HepG2 (cell line): ENCODE results near the gene KRT82. TPM values are rescaled to one million over a fixed set of nuclear protein-coding genes. Genes with fewer than 3 reads are reported as not detected.

Experiments
- ATAC-seq: fragments of 200-7000 bp; cut with Tn5 transposase; 3 replicates; pipeline ENCODE4 v1.9.1; 2020; ENCODE audit warnings: mild to moderate bottlenecking, moderate library complexity
- BruUV-seq: library from RNA; stranded (reverse); fragments of 400-500 nt; replicated peaks from 2 replicates; lab custom pipeline; 2021; lab: Mats Ljungman, UMichigan
- CTCF ChIA-PET: fragments of 300-600 bp; formaldehyde crosslinking; extraction: SDS; loops from one replicate; lab custom pipeline; 2021; ENCODE audit warnings: low total read pairs, inconsistent platforms, low intra/inter-chr PET ratio; lab: Yijun Ruan, JAX
- POLR2A ChIA-PET: fragments of 350-600 bp; sonication (Branson Sonifier 250); formaldehyde crosslinking; loops from one replicate; lab custom pipeline; 2020; ENCODE audit warnings: antibody characterized with exemption, inconsistent platforms; lab: Yijun Ruan, JAX
- DNase-seq: peaks from one replicate; pipeline ENCODE4 v3.0.0-alpha.2; 2015; ENCODE audit warnings: low spot score
- FAIRE-seq: peaks from 3 replicates; lab custom pipeline; 2011; peaks lifted over from hg19 to GRCh38; lab: Jason Lieb, UNC
- H2AFZ ChIP-seq: one replicate; pipeline ENCODE4 v1.6.1; 2011; ENCODE audit warnings: low read length, inconsistent platforms
- H3K27ac ChIP-seq: fragments of 300-600 bp; 3 replicates; pipeline ENCODE4 v1.8.0; 2011; ENCODE audit warnings: mixed run types, mild to moderate bottlenecking, mixed read lengths, low read length, inconsistent platforms; ENCODE audit not compliant: insufficient read depth; ENCODE audit errors: extremely low read length
- H3K27me3 ChIP-seq, 2 experiments: fragments of 200-600 bp in 1 of 2; 2 replicates in 1 of 2; 3 replicates in 1 of 2; pipeline versions ENCODE4 v1.6.0 to v1.8.0; 2011; ENCODE audit warnings: low read length in 2 of 2, mild to moderate bottlenecking in 2 of 2, moderate library complexity in 2 of 2, inconsistent platforms in 1 of 2; ENCODE audit not compliant: insufficient read depth in 2 of 2, control insufficient read depth in 1 of 2
- H3K36me3 ChIP-seq, 2 experiments: fragments of 200-600 bp in 1 of 2; replicated peaks in 1 of 2; 2 replicates in 1 of 2; 3 replicates in 1 of 2; pipeline versions ENCODE4 v1.5.1 to v1.8.0; 2011; ENCODE audit warnings: low read length in 2 of 2, inconsistent platforms in 1 of 2; ENCODE audit not compliant: insufficient read depth in 2 of 2, control insufficient read depth in 1 of 2
- H3K4me1 ChIP-seq: 2 replicates; pipeline ENCODE4 v1.5.1; 2012; ENCODE audit warnings: low read length, inconsistent platforms; ENCODE audit not compliant: insufficient read depth
- H3K4me2 ChIP-seq: 2 replicates; pipeline ENCODE4 v1.6.0; 2011; ENCODE audit warnings: low read depth, low read length, inconsistent platforms
- H3K4me3 ChIP-seq, 3 experiments: fragments of 200-600 bp in 1 of 3; sonication (generic), shearing (Covaris generic) in 1 of 3; replicated peaks in 1 of 3; 2 replicates each; pipeline ENCODE4 v1.5.1; 2011 to 2016; ENCODE audit warnings: low read length in 3 of 3, inconsistent platforms in 2 of 3, low read depth in 2 of 3, mild to moderate bottlenecking in 2 of 3, control low read depth in 1 of 3, mixed read lengths in 1 of 3; ENCODE audit not compliant: insufficient read depth in 1 of 3
- H3K79me2 ChIP-seq: one replicate; pipeline ENCODE4 v1.6.1; 2011; ENCODE audit warnings: low read length, inconsistent platforms; ENCODE audit not compliant: insufficient read depth
- H3K9ac ChIP-seq: 2 replicates; pipeline ENCODE4 v1.6.0; 2011; ENCODE audit warnings: mild to moderate bottlenecking, low read depth, low read length, inconsistent platforms; ENCODE audit not compliant: insufficient read depth
- H3K9me3 ChIP-seq: 2 replicates; pipeline ENCODE4 v1.5.1; 2012; ENCODE audit warnings: mild to moderate bottlenecking, low read length
- H4K20me1 ChIP-seq: 2 replicates; pipeline ENCODE4 v1.6.0; 2011; ENCODE audit warnings: inconsistent platforms, mild to moderate bottlenecking, low read length, moderate library complexity; ENCODE audit not compliant: insufficient read depth
- CREM ChIP-seq, 2 experiments: sonication (generic) in 1 of 2; formaldehyde crosslinking in 1 of 2; IDR thresholded peaks; 2 replicates each; pipeline versions ENCODE4 v1.4.0 to v1.6.1; 2016 to 2020; ENCODE audit warnings: antibody characterized with exemption in 1 of 2, mild to moderate bottlenecking in 1 of 2, missing genetic modification reagents in 1 of 2
- EHMT2 ChIP-seq: fragments of 200-600 bp; sonication (generic); IDR thresholded peaks from 2 replicates; pipeline ENCODE4 v1.7.0; 2017; ENCODE audit warnings: antibody characterized with exemption, low read depth, low read length, borderline replicate concordance
- ESRRA ChIP-seq: sonication (generic); formaldehyde crosslinking; IDR thresholded peaks from 2 replicates; pipeline ENCODE4 v1.5.1; 2020; ENCODE audit warnings: mild to moderate bottlenecking, low read depth, missing genetic modification reagents
- FOXA3 ChIP-seq: IDR thresholded peaks from 2 replicates; pipeline ENCODE4 v1.6.1; 2016; ENCODE audit warnings: missing genetic modification reagents, missing compliant biosample characterization
- HCFC1 ChIP-seq: fragments of 150-350 bp; IDR thresholded peaks from 2 replicates; pipeline ENCODE4 v1.6.1; 2014; ENCODE audit warnings: low read depth, low read length
- HMGA1 ChIP-seq: sonication (generic); formaldehyde crosslinking; conservative IDR thresholded peaks from 2 replicates; pipeline ENCODE4 v1.4.0; 2020; ENCODE audit warnings: missing genetic modification reagents
- SNAI1 ChIP-seq: sonication (generic); formaldehyde crosslinking; IDR thresholded peaks from 2 replicates; pipeline ENCODE4 v1.5.0; 2020; ENCODE audit warnings: mild to moderate bottlenecking, missing genetic modification reagents, borderline replicate concordance
- ZNF256 ChIP-seq: sonication (generic); formaldehyde crosslinking; conservative IDR thresholded peaks from 2 replicates; pipeline ENCODE4 v1.4.0; 2020; ENCODE audit warnings: missing genetic modification reagents
- ZNF879 ChIP-seq: sonication (generic); formaldehyde crosslinking; IDR thresholded peaks from 2 replicates; pipeline ENCODE4 v1.8.1; 2023; ENCODE audit warnings: missing genetic modification reagents
- ZSCAN22 ChIP-seq: sonication (generic); formaldehyde crosslinking; IDR thresholded peaks from 2 replicates; pipeline ENCODE4 v1.4.0; 2020; ENCODE audit warnings: mild to moderate bottlenecking, missing genetic modification reagents
- WGBS: methylation state at CpG from one replicate; pipeline ENCODE4 v1.1.6; 2017; ENCODE audit warnings: low lambda C conversion rate; 5-methylcytosine and 5-hydroxymethylcytosine counted together
- in situ Hi-C: cut with HindIII; loops from 2 replicates; pipeline ENCODE4 v1.10.0; 2017; ENCODE audit warnings: low pct_unique_long_range_greater_than_20kb; ENCODE audit not compliant: extremely low pct_ligation_motif_present
- intact Hi-C: fragments of 100-400 bp; cut with micrococcal nuclease; formaldehyde crosslinking; loops from one replicate; pipeline ENCODE4 v1.10.0; 2022; ENCODE audit not compliant: unreplicated experiment
- polyA plus RNA-seq, 8 experiments: library from polyadenylated mRNA; depleted of rRNA in 3 of 8; stranded (reverse) in 7 of 8; unstranded in 1 of 8; fragments of >200 nt; fragmentation: Illumina TruSeq in 4 of 8; extraction: Trizol in 4 of 8; gene quantifications; 2 replicates each; pipeline versions ENCODE4 v1.2.1 to v1.2.3, GENCODE V29; 2011 to 2016; ENCODE audit warnings: low read depth in 4 of 8, missing spikeins in 1 of 8, mixed read lengths in 1 of 8; ENCODE audit not compliant: insufficient read depth in 1 of 8
- total RNA-seq, 5 experiments: library from RNA; depleted of rRNA; stranded (reverse); fragments of >200 nt; fragmentation: Illumina TruSeq; extraction: Trizol; gene quantifications; 2 replicates each; pipeline ENCODE4 v1.2.3, GENCODE V29; 2016; ENCODE audit warnings: low read depth in 1 of 5
- TF ChIP-seq, protein P1 (sequence below): IDR thresholded peaks from 2 replicates; pipeline ENCODE4 v1.6.1; 2016; ENCODE audit warnings: low read depth, control low read depth
- TF ChIP-seq, protein P2 (sequence below): sonication (generic); formaldehyde crosslinking; conservative IDR thresholded peaks from 2 replicates; pipeline ENCODE4 v1.8.0; 2022; ENCODE audit warnings: mild to moderate bottlenecking, moderate library complexity, missing genetic modification reagents
- TF ChIP-seq, protein P3 (sequence below): sonication (generic); formaldehyde crosslinking; IDR thresholded peaks from 2 replicates; pipeline ENCODE4 v1.5.0; 2020; ENCODE audit warnings: missing genetic modification reagents

The KRT82 gene
- total and polyA plus RNA-seq, 2 of the 13 experiments (the other 11 are each of a cell fraction or from before 2014, with no cell fraction given) = not detected

DNA sequence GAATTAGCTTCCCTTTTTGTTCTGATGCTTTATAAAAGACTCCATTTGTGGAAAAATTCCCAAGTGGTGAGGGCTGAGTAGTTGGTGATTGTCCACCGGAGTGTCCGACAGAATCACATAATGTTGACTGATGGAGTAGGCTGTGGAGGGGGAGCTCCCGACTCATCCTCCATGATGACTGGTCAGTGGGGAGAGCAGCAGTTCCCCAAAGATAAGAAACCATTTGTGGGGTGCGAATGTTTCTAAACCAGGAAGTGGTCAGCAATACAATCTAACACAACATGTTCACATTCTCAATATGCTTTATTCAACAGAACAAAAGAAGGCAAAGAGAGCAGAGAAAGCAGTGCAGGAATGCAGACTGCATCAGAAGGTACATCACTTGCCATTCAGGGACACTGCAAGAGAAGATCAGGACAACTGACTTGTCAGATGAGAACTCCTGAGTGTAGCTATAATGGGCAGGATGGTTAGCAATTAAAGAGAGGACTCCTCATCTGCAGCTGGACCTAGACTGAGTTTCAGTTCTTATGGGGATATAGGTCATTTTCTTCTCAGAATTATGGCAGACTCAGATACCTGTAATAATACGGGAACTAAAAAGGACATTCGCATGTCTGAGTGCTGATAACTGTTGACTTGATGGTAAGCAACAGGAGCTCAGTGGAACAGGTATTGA, 40.4 kb upstream of the KRT82 start:
- ATAC-seq (no peak), DNase-seq (no peak), FAIRE-seq (no peak)
- H3K27me3 ChIP-seq = peaks cover 0 to 4% of the 10 kb centered on the region in 2 experiments; a peak in 1 of 5 replicates
- CTCF ChIA-PET = no interaction called here
- POLR2A ChIA-PET = no interaction called here
- H4K20me1 ChIP-seq = no peaks in the 10 kb centered on the region
- H3K9ac ChIP-seq = no peak overlapping the region
- intact Hi-C loops (no loop called here), in situ Hi-C loops (no loop called here)
- no TSS peak for BruUV-seq
- no peaks in the 10 kb centered on the region for H3K36me3 ChIP-seq
- no peak overlapping the region for H3K27ac ChIP-seq
- H3K4me1 ChIP-seq = peaks cover 4% of the 10 kb centered on the region
- 59% methylated on average over 6 of the region's 6 CpGs for WGBS
- H3K79me2 ChIP-seq = no peaks in the 10 kb centered on the region
- H2AFZ ChIP-seq = no peak overlapping the region
- no peak overlapping the region for H3K4me3 ChIP-seq
- no peak overlapping the region for H3K4me2 ChIP-seq
- no peaks in the 10 kb centered on the region for H3K9me3 ChIP-seq
- TF ChIP-seq ZSCAN22 (CRISPR knock-in tag) (no peak), HCFC1 (no peak), FOXA3 (CRISPR knock-in tag) (no peak), CREM (IDR thresholded peaks at IDR 0.05) (no peak), CREM (CRISPR knock-in tag; IDR thresholded peaks at IDR 0.05) (no peak), HMGA1 (no peak), ZNF879 (CRISPR knock-in tag) (no peak), ZNF256 (CRISPR knock-in tag) (no peak), EHMT2 (no peak), SNAI1 (no peak), ESRRA (CRISPR knock-in tag) (no peak)
- TF ChIP-seq, protein P1, sequence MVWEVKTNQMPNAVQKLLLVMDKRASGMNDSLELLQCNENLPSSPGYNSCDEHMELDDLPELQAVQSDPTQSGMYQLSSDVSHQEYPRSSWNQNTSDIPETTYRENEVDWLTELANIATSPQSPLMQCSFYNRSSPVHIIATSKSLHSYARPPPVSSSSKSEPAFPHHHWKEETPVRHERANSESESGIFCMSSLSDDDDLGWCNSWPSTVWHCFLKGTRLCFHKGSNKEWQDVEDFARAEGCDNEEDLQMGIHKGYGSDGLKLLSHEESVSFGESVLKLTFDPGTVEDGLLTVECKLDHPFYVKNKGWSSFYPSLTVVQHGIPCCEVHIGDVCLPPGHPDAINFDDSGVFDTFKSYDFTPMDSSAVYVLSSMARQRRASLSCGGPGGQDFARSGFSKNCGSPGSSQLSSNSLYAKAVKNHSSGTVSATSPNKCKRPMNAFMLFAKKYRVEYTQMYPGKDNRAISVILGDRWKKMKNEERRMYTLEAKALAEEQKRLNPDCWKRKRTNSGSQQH = no peak
- TF ChIP-seq, protein P2, sequence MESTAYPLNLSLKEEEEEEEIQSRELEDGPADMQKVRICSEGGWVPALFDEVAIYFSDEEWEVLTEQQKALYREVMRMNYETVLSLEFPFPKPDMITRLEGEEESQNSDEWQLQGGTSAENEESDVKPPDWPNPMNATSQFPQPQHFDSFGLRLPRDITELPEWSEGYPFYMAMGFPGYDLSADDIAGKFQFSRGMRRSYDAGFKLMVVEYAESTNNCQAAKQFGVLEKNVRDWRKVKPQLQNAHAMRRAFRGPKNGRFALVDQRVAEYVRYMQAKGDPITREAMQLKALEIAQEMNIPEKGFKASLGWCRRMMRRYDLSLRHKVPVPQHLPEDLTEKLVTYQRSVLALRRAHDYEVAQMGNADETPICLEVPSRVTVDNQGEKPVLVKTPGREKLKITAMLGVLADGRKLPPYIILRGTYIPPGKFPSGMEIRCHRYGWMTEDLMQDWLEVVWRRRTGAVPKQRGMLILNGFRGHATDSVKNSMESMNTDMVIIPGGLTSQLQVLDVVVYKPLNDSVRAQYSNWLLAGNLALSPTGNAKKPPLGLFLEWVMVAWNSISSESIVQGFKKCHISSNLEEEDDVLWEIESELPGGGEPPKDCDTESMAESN (CRISPR knock-in tag) = no peak
- TF ChIP-seq, protein P3, sequence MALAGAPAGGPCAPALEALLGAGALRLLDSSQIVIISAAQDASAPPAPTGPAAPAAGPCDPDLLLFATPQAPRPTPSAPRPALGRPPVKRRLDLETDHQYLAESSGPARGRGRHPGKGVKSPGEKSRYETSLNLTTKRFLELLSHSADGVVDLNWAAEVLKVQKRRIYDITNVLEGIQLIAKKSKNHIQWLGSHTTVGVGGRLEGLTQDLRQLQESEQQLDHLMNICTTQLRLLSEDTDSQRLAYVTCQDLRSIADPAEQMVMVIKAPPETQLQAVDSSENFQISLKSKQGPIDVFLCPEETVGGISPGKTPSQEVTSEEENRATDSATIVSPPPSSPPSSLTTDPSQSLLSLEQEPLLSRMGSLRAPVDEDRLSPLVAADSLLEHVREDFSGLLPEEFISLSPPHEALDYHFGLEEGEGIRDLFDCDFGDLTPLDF = no peak
